Esophagus squamous epithelium (tissue), 4 donors: ENCODE results near the gene RNF183.

Experiments
- POLR2A ChIP-seq, 4 donors: fragments of 450-650 bp; IDR thresholded peaks; one replicate each; pipeline ENCODE4 v1.6.1; 2017; ENCODE audit warnings: antibody characterized with exemption in 4 of 4, mild to moderate bottlenecking in 4 of 4, moderate library complexity in 3 of 4
- TF ChIP-seq, protein P1 (sequence below), 6 experiments: fragments of 450-650 bp in 4 of 6; fragments of 200-600 bp in 2 of 6; sonication (generic) in 2 of 6; IDR thresholded peaks; one replicate each; pipeline ENCODE4 v1.5.1; 2016 to 2019; ENCODE audit warnings: antibody characterized with exemption in 6 of 6, mild to moderate bottlenecking in 4 of 6, moderate library complexity in 4 of 6

DNA sequence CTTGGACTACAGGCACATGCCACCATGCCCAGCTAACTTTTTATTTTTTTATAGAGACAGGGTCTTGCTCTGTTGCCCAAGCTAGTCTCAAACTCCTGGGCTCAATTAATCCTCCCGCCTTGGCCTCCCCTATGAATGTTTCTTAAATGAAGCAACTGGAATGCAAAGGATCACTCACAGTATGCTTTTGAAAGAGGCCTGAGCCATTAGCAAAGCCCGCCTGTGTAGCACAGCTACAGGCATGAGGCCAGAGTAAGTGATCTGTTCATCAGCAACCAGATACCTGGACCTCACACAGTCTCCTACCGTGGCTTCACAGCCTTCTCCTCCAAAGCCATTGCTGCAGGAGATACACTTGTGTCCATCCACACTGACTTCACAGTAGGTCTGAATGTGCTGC is 16.9 kb upstream of the RNF183 start:
- TF ChIP-seq, protein P1, sequence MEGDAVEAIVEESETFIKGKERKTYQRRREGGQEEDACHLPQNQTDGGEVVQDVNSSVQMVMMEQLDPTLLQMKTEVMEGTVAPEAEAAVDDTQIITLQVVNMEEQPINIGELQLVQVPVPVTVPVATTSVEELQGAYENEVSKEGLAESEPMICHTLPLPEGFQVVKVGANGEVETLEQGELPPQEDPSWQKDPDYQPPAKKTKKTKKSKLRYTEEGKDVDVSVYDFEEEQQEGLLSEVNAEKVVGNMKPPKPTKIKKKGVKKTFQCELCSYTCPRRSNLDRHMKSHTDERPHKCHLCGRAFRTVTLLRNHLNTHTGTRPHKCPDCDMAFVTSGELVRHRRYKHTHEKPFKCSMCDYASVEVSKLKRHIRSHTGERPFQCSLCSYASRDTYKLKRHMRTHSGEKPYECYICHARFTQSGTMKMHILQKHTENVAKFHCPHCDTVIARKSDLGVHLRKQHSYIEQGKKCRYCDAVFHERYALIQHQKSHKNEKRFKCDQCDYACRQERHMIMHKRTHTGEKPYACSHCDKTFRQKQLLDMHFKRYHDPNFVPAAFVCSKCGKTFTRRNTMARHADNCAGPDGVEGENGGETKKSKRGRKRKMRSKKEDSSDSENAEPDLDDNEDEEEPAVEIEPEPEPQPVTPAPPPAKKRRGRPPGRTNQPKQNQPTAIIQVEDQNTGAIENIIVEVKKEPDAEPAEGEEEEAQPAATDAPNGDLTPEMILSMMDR (IDR thresholded peaks at IDR 0.05), result no peak
- TF ChIP-seq POLR2A (IDR thresholded peaks at IDR 0.05), result no peak
